NCI-H446 treated with DMSO at 0.1 percent for 48 hours (cell line): Measurements from ENCODE around the gene CCNF.
A peak's percentile ranks its signal among the peaks of the same experiment; 100 is the strongest.

ENCODE experiments used
- DNase-seq: peaks from one replicate; lab custom pipeline; 2025; lab: John Stamatoyannopoulos, UW

CCNF gene

DNA sequence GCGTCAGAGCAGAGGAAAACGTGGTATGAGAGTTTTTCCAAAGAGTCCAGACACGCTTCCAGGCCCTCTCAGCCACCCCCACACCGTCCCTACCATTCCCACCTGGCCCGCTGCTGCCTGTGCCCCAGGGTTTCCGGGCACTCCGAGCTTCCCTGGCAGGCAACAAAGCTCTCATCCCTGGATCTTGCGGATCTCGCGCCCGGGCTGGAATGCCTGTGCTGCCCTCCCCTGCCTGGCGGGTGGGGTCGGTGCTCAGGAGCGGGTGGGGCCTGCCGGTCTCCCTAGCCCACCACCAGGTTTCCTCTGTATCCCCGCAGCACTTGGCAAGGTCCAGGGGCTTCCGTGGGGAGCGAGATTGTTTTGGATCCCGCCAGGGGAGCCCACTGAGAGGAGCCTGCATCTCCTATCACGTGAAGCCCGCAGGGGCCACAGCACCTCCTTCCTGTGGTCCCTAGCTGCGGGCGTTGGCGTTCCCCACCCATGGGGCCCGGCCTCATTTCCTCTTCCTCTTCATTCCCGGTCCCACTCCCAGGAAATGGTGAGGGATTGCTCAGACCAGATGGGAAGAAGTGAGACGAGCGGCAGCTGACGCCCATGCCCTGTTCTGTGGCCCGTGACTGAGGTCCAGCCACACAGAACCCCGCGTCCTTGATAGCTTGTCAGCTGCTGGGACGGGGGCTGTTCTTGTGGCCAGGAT lies 56.7 kb downstream of the CCNF start:
- no peak for DNase-seq

DNA sequence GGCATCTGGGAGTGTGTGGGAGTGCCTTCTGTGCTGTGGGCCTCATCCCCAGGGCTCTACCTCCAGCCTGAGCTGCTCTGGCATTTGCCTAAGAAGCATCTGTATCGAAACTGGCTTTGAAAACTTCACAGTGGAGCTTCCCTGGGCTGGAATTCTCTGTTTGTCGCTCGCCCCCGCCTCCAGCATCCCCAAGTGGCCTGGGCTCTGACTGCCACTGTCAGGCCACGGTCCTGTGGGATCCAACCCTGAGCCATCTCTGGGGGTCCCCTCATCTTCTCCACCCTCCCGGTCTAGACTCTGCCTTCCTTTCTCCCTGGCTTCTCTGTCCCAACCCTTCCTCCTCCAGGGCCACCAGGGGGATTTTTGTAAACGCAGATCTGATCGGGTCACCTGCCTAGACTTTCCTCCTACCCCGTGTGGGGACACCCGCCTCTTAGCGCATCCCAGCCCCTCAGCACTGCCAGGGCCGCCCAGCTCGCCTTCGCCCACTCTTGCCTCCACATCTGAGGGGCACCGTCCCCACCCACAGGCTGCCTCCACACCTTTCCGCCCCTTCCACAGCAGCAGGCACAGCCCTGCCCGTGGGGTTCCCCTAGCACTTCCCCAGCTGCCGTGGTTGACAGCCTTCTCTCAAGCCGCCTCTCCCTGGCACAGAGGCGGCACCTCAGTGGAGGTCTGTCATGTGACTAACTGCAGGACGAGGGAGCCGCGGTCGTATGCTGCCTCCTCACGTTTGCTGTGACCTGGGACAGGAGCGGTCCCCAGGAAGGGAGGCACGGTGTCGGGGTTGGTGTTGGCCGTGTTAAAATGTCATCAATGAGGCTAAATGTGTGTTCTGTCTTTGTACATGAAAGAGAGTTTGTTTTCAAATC lies 57.6 kb downstream of the CCNF start:
- DNase-seq: no peak

DNA sequence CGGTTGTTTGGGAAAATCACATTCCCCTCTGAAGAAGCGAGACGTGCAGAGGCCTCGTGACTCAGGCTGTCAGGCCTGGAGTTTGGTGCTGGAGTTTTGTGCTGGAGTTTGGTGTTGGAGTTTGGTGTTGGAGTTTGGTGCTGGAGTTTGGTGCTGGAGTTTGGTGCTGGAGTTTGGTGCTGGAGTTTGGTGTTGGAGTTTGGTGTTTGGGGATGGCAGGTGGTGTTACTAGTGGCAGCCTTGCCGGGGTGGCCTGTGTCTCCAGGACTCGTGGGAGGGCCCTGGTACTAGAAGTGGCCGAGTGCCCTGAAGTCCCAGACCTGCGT lies 58.2 kb downstream of the CCNF start:
- no peak for DNase-seq

DNA sequence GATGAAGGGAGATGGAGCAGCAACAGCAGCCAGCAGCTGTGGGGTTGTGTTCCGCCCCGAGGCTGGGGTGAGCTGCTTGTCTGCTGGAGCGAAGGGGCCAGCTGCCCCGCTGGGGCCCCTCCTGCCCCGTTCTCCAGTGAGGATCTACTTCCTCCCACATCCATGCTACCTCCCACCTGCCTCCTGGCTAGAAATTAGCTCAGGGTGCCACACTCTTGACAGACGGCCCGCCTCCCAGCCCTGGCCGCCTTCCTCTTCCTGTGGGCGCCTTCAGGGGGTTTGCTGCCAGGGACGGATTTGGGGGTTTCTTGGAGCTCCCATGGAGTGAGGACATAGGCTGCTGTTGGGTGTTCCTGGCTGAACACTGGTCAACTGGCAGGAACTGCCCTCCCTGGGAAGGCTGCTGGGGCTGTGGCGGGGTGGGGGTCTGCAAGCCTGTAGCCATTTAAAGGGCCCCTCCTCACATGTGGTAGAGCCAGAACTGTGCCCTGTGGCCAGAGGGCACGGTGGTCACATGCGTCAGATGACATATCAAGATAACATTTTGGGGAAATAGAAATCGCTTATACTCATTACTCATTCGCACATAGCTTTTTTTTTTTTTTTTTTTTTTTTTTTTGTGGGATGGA lies 58.8 kb downstream of the CCNF start:
- DNase-seq: no peak

DNA sequence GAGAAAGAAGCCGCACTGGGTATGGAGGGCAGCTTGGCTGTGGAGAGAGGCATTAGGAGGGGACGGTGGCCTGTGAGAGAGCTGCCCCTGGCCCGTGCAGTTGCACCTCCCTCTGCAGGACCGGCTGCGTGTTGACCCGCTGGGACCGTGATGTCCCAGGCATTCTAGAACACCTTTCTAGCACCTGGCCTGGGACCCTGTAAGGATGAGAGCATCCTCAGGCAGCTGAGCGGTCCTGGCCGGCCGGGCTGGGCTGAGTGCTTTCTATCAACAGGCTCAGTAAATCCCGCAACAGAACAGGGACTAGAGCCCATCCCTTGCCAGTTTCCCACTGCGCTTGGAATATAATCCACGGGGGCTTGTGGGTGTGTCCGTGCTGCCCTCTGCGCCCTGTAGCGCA lies 60.3 kb downstream of the CCNF start:
- no peak for DNase-seq

DNA sequence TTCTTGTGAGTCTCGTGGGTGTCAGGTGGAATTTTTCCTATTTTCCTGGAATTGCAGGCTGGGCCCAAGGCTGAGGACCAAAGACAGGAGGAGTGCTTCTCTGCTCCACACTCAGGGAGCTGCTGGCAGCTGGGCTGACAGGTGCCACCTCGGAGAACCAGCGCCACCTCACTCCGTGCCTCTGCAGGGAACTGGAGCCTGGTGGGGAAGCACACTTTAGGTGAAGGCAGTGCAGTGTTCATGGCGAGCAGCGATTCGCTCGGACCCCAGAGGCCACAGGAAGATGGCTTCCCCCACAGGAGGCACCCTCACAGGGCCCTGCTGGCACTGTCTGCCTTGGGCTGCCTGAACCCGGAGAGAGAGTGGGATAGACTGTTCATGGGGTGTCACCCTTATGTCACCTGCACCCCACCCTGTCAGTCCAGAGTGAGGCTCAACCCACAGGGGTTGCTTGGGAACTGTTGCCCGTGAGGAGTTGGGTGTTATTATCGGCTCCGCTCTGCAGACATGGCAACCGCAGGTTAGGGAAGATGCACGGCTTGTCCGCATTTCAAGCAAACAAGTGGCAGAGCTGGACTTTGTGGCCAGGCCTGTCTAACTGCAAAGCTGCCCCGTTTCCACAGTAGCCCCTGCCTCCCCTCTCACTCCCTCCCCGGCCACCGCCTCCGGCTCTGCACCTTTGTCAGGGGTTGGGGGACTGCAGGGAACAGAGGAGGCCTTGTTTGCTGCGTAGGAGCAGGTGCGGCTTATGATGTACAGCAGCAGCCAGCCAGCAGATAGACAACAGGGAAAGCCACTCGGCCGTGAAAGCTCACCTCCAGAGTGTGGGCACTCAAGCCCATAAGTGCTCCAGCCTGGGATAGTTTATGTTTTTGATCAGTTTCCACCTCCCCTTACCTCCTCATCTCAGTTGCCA lies 61.2 kb downstream of the CCNF start:
- no peak for DNase-seq

DNA sequence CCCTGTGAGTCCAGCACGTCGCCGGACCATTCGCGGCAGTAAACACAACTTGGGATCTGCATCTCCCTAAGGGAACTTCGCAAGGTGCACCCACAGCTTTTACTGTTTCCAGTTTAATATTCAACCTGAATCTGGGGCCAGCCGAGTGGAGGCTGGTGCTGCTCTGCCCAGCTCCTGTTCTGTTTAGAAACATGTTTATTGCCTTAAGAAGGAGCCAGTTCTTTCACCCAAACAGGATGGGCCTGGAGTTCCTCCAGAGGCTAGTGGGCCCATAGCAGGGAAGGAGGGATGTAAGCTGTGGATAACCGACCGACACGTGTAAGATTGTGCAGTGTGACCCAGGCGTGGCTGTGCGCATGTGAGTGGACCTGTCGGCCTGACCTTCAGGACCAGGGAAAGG lies 63.0 kb downstream of the CCNF start:
- DNase-seq: no peak

DNA sequence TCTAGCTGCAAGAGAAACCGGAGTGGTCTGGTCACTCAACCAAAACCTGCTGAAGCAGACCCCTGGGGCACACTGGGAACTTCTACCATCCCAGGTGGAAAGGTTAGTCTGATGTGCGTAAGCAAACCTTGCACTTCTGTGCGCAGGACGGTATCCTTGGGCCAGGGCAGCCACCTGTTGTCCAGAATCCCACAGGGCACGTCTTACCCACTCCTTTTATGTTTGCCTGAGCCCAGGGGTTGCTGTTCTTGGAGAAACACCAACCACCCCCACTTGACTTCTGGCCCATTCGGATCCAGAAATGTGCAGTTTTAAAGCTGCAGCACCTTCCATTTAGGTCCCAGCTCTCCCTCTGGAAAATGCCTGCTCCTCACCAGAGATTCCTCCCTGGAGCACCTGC lies 64.4 kb downstream of the CCNF start:
- DNase-seq: no peak

DNA sequence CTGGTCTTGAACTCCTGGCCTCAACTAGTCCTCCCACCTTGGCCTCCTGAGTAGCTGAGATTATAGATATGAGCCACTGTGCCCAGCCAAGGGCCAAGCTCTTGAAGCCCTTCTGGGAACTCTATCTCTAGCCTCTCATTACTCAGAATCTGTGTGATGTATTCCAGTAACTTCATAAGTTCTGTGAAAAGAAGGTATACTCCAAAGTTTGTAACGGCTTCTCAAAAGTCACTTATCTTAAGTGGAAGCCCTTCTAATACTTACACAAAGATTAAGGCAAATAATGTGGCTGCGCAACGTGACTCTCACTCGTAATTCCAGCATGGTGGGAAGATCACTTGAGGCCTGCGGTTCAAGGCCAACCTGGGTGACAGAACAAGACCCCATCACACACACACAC lies 65.4 kb downstream of the CCNF start:
- DNase-seq: no peak

DNA sequence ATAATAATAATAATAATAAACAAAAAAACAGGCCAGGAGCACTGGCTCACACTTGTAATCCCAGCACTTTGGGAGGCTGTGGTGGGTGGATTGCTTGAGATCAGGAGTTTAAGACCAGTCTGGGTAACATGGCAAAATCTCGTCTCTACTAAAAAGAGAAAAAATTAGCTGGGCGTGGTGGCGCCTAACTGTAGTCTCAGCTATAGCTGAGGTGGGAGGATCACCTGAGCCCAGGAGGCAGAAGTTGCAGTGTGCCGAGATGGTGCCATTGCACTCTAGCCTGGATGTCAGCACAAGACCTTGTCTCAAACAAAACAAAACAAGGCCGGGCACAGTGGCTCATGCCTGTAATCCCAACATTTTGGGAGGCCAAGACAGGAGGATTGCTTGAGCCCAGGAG lies 65.8 kb downstream of the CCNF start:
- no peak for DNase-seq

DNA sequence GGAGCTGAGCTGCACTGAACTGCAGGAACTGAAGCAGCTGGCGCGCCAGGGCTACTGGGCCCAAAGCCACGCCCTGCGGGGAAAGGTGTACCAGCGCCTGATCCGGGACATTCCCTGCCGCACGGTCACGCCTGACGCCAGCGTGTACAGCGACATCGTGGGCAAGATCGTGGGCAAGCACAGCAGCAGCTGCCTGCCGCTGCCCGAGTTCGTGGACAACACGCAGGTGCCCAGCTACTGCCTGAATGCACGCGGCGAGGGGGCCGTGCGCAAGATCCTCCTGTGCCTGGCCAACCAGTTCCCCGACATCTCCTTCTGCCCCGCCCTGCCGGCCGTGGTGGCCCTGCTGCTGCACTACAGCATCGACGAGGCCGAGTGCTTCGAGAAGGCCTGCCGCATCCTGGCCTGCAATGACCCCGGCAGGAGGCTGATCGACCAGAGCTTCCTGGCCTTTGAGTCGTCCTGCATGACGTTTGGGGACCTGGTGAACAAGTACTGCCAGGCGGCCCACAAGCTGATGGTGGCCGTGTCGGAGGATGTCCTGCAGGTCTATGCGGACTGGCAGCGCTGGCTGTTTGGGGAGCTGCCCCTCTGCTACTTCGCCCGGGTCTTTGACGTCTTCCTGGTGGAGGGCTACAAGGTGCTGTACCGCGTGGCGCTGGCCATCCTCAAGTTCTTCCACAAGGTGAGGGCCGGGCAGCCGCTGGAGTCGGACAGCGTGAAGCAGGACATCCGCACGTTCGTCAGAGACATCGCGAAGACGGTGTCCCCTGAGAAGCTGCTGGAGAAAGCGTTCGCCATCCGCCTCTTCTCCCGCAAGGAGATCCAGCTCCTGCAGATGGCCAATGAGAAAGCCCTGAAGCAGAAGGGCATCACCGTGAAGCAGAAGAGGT lies 67.2 kb downstream of the CCNF start:
- no peak for DNase-seq

DNA sequence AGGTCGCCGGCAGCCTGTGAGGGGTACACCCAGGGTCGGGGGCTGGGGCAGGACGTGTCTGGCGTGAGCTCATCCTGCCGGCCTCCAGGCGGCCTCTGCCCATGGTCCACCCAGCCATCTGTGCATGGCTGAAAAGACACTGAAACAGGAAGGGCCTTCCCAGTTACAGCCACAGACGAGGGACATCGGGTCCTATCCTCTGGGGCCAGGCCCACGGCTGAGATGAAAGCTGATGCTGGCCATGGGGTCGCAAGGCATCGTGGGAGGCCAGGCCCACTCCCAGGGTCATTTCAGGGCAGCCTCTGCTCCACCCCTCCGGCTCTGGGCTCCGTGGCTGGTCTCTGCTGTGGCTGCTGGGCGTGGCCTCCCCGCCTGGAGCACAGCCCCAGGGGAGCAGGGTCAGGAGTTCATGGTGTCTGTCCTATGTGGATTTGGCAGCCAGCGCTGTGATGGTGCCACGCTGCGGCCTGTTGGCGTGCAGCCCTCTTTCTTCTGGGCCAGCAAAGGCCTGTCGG lies 67.9 kb downstream of the CCNF start:
- peak; percentile 18 for DNase-seq

DNA sequence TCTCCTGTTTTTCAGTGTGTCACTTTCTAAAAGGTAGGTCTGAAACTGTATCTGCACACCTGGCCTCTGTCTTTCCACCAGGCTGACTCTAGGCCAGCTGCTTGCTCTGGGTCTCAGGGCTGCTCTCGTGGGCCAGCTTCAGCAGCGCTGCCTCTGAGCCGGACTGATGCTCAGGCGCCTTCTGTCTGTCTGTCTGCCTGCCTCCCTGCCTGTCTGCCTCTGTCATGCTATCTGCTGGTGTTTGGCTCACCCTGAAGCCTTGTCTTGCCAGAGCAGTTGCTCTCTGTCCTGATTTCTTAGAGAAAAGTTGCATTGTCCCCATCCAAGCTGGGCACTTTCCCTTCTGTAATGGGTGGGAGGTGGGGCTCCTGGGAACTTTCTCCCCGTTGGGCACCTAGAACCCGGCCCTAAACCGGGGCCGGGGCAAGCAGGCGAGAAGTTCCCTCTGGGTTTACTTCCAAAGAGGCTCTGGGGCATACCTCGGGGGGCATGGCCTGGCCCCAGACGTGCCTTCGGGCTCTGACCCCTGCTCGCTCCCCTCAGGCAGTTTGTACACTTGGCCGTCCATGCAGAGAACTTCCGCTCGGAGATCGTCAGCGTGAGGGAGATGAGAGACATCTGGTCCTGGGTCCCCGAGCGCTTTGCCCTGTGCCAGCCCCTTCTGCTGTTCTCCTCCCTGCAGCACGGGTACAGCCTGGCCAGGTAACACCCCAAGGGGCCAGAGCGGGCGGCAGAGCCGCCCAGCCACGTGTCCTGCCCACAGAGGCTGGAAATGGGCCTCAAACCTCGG lies 68.6 kb downstream of the CCNF start:
- DNase-seq: peak; percentile 5

DNA sequence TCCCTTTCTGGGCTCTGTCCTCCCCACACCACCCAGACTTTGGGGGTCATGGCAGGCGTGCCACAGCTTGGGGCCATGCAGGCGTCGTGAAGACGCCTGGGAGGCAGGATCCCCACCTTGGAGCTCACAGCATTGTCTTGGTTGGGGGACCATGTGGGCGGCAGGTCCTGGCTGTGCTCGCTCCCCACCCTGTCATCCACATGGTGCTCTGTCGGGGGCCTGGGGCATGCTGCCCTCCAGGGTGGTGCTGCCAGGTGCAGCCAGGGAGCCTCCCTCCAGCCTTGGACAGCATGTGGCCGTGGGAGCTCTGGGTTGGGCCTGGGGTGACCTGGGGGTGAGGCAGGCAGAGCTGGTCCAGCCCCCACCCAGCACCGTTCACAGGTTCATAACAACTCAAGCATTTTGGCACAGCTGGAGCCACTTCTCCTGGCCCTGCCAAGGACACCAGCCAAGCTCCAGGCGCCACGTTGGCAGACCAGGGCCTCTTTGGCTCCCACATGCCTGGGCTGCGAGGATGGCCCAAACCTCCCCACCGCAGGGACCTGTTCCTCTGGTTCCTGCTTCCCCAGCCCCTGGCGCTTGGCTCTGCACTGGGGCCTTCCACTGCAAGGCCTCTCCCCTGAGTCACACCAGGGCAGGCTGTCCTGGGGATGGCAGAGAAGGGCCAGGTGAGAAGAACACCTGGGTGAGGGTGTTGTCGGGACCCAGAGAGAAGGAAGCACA lies 69.4 kb downstream of the CCNF start:
- peak; percentile 69 for DNase-seq

DNA sequence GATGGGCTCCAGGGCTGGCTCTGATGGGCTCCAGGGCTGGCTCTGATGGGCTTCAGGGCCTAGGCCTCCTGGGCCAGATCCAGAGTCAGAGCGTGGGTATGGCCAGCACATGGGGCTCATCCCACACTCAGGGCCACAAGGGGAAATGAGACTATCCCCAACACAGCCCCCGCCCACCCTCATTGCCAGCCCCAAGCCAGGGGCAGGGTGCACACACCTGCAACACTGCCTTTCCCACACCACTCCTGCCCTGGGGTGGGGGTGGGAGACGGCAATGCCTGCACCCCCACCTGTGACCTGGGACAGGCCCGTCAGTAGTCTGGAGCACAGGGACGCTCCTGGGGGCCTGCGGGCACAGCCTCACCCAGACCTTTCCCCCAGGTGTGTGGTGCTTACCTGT lies 70.2 kb downstream of the CCNF start:
- DNase-seq: no peak

DNA sequence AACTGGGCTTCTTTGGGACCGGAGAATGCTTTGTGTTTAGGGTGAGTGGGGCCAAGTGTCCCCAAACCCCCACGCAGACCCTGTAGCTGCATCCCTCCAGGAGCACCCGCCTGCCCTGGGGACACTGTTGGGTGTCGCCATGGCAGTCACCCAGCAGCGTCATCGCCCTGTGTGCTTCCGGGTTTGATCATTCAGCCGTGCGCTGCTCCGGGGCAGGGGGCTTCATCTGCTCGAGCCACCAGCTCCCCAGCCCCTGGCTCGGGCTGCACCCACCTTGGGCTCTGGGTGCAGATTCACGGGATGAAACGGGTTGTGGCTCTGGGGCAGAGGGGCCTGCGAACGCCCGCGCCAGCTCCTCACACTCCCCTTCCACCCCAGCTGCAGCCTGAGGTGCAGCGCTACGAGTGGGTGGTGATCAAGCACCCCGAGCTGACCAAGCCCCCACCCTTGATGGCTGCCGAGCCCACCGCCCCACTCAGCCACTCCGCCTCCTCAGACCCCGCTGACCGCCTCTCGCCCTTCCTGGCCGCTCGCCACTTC lies 70.7 kb downstream of the CCNF start:
- no peak for DNase-seq

DNA sequence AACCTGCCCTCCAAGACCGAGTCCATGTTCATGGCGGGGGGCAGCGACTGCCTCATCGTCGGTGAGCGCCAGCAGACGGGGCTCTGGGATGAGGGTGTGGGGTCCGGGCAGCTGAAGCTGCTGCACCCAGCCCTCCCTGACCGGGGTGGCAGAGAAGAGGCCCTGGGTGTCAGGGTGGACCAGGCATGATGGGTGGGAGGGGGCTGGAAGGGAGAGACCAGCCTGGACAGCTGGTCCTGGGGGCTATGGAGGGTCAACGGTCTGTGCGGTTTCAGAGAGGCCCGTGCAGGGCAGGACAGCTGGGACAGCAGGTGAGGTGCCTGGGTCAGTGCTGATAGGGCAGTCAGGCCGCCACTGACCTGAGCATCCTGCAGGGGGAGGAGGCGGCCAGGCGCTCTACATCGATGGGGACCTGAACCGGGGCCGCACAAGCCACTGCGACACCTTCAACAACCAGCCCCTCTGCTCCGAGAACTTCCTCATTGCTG lies 71.2 kb downstream of the CCNF start:
- DNase-seq: no peak

DNA sequence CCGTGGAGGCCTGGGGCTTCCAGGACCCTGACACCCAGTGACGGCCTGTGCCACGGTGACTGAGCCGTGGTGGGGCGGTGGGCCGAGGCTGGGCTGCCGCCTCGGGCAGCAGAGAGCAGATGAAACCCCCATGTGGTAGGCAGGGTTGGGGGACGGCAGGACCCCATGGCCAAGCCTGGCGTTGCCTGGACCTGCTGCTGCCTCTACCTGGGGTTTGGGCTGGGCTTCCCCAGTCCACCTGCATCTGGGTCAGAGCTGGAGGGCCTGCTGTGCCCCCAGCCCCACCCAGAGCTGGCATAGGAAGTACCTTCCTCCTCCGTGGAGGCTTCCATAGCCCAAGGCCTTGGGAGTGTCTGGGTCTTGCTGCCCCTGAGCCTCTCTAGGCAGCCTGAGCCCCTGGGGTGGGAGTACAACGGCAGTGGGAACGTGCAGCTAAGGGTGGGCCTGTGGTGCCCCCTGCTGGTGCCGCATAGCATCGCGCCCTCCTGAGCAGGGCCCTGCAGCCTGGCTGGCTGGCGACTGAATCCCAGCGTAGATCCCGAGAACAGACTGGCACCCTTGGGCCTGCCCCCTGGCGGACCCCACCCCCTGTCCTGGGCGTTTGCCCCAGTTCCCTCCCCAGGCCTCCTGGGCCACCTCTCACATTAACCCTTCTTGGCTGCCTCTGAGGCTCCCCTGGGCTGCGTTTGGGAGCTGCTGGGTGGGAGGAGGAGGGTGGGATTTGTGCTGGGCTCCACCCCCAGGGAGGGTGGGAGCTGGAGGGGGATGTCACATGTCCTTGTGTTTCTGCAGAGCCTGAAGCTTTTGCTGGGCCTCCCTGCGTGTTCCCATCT lies 71.9 kb downstream of the CCNF start:
- peak; percentile 64 for DNase-seq
